Fibroblast of lung (primary cell): Measurements from ENCODE around the gene DCAF10. TPM values are rescaled to one million over a fixed set of nuclear protein-coding genes. Genes with fewer than 3 reads are reported as not detected.
A peak's percentile ranks its signal among the peaks of the same experiment; 100 is the strongest.

Experiments
- DNase-seq, 2 donors: peaks; one replicate each; pipeline versions ENCODE4 v3.0.0 to v3.0.0-alpha.2; 2010; ENCODE audit warnings: low read depth in 2 of 2
- H2AFZ ChIP-seq: 2 replicates; pipeline ENCODE4 v1.5.1; 2012; ENCODE audit warnings: low read length, control low read depth, inconsistent platforms
- H3K27ac ChIP-seq: 2 replicates; pipeline ENCODE4 v1.5.1; 2011; ENCODE audit warnings: low read length, control low read depth; ENCODE audit not compliant: insufficient read depth
- H3K27me3 ChIP-seq: 2 replicates; pipeline ENCODE4 v1.5.1; 2011; ENCODE audit warnings: mild to moderate bottlenecking, low read length; ENCODE audit not compliant: control insufficient read depth, insufficient read depth
- H3K36me3 ChIP-seq: 2 replicates; pipeline ENCODE4 v1.5.1; 2011; ENCODE audit warnings: low read length; ENCODE audit not compliant: control insufficient read depth, insufficient read depth
- H3K4me1 ChIP-seq: 2 replicates; pipeline ENCODE4 v1.5.1; 2011; ENCODE audit warnings: low read length; ENCODE audit not compliant: control insufficient read depth, insufficient read depth; ENCODE audit errors: extremely low read depth
- H3K4me2 ChIP-seq: 2 replicates; pipeline ENCODE4 v1.5.1; 2011; ENCODE audit warnings: low read length, control low read depth; ENCODE audit not compliant: insufficient read depth; ENCODE audit errors: extremely low read depth
- H3K4me3 ChIP-seq, 4 experiments: fragments of 200-600 bp in 1 of 4; sonication (generic) in 1 of 4; replicated peaks in 1 of 4; 2 replicates each; pipeline ENCODE4 v1.5.1; 2011 to 2016; ENCODE audit warnings: low read length in 4 of 4, low read depth in 3 of 4, mild to moderate bottlenecking in 3 of 4, control low read depth in 2 of 4, inconsistent platforms in 1 of 4, mixed read lengths in 1 of 4; ENCODE audit not compliant: insufficient read depth in 1 of 4; ENCODE audit errors: control extremely low read depth in 1 of 4
- H3K79me2 ChIP-seq: 2 replicates; pipeline ENCODE4 v1.5.1; 2012; ENCODE audit warnings: mild to moderate bottlenecking, low read length, inconsistent platforms; ENCODE audit not compliant: control insufficient read depth, insufficient read depth
- H3K9ac ChIP-seq: 2 replicates; pipeline ENCODE4 v1.5.1; 2011; ENCODE audit warnings: mild to moderate bottlenecking, low read length, control low read depth; ENCODE audit not compliant: insufficient read depth
- H3K9me3 ChIP-seq: 2 replicates; pipeline ENCODE4 v1.5.1; 2012; ENCODE audit warnings: low read depth, low read length; ENCODE audit not compliant: control insufficient read depth, insufficient read depth
- H4K20me1 ChIP-seq: 2 replicates; pipeline ENCODE4 v1.5.1; 2011; ENCODE audit warnings: low read length; ENCODE audit not compliant: control insufficient read depth, insufficient read depth; ENCODE audit errors: extremely low read depth
- EZH2 ChIP-seq: IDR thresholded peaks from 2 replicates; pipeline ENCODE4 v1.5.1; 2012; ENCODE audit warnings: low read length, control low read depth, mild to moderate bottlenecking; ENCODE audit errors: missing control alignments
- polyA plus RNA-seq, 2 donors: library from polyadenylated mRNA; depleted of rRNA in 1 of 2; stranded (reverse) in 1 of 2; unstranded in 1 of 2; fragments of >200 nt; gene quantifications; 2 replicates each; pipeline ENCODE4 v1.2.1, GENCODE V29; 2011 to 2012; ENCODE audit warnings: missing spikeins in 1 of 2
- total RNA-seq: library from RNA; depleted of rRNA; stranded (reverse); fragments of >200 nt; gene quantifications from 2 replicates; pipeline ENCODE4 v1.2.1, GENCODE V29; 2014
- TF ChIP-seq, protein P1 (sequence below), 2 donors: IDR thresholded peaks in 1 of 2; conservative IDR thresholded peaks in 1 of 2; 1 replicate in 1 of 2; 2 replicates in 1 of 2; pipeline ENCODE4 v1.5.1; 2011 to 2012; ENCODE audit warnings: low read length in 2 of 2, control low read depth in 1 of 2, inconsistent platforms in 1 of 2, low read depth in 1 of 2, mild to moderate bottlenecking in 1 of 2

Gene DCAF10
- total and polyA plus RNA-seq, 2 donors (not counting 1 experiment from before 2014, with no cell fraction given), result 26.6 to 33.5 TPM

DNA sequence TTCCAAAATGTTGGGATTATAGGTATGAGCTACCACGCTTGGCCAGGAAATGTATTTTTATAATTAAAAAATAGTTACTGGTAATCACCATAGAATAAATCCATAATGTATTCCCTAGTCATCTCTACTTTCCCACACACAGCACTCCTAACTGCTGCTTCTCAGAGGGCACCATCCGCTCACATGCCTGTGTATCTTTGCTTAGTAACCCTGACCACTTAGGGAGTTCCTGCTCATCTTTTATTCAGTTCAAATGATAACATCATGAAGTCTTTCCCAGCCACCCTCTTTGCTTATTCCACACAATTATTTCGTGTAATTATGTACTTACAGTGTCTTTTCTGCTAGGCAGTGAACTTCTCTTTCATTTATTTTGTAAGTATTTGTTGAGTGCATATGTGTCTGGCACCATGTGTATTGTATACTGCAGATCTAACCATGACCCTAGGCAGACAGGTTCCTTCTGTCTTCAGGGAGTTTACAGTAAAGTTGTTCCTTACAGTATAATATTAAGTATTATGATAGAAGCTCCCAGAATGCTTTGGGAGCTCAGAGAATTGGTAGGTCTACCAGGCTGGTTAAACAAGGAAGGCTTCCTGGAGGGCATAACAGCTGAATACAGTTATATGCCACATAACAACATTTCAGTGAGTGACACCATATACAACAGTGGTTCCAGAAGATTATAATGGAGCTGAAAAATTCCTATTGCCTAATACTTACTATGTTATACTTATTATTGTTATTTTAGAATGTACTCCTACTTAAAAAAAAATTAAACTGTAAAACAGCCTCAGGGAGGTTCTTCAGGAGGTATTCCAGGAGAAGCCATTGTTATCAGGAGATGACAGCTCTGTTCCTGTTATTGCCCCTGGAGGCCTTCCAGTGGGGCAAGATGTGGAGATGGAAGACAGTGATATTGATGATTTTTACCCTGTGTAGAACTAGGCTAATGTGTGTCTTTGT lies 39.2 kb downstream of the DCAF10 start:
- Histone ChIP-seq H3K36me3 (no peaks in the 10 kb centered on the region), H3K9me3 (no peaks in the 10 kb centered on the region), H3K9ac (no peak overlapping the region), H3K4me3 (no peak overlapping the region), H2AFZ (no peak overlapping the region), H3K4me1 (no peaks in the 10 kb centered on the region), H3K79me2 (no peaks in the 10 kb centered on the region), H3K27me3 (no peaks in the 10 kb centered on the region), H3K27ac (no peak overlapping the region), H3K4me2 (no peak overlapping the region), H4K20me1 (no peaks in the 10 kb centered on the region)
- DNase-seq, result peak; percentile 12 to 17
- no peak for TF ChIP-seq EZH2
- TF ChIP-seq, protein P1, sequence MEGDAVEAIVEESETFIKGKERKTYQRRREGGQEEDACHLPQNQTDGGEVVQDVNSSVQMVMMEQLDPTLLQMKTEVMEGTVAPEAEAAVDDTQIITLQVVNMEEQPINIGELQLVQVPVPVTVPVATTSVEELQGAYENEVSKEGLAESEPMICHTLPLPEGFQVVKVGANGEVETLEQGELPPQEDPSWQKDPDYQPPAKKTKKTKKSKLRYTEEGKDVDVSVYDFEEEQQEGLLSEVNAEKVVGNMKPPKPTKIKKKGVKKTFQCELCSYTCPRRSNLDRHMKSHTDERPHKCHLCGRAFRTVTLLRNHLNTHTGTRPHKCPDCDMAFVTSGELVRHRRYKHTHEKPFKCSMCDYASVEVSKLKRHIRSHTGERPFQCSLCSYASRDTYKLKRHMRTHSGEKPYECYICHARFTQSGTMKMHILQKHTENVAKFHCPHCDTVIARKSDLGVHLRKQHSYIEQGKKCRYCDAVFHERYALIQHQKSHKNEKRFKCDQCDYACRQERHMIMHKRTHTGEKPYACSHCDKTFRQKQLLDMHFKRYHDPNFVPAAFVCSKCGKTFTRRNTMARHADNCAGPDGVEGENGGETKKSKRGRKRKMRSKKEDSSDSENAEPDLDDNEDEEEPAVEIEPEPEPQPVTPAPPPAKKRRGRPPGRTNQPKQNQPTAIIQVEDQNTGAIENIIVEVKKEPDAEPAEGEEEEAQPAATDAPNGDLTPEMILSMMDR (conservative IDR thresholded peaks at IDR 0.05 in 1 of 2, IDR thresholded peaks at IDR 0.05 in 1 of 2; ENCODE audit: low read depth in 1 of 2, low read length in 2 of 2), result no peak

DNA sequence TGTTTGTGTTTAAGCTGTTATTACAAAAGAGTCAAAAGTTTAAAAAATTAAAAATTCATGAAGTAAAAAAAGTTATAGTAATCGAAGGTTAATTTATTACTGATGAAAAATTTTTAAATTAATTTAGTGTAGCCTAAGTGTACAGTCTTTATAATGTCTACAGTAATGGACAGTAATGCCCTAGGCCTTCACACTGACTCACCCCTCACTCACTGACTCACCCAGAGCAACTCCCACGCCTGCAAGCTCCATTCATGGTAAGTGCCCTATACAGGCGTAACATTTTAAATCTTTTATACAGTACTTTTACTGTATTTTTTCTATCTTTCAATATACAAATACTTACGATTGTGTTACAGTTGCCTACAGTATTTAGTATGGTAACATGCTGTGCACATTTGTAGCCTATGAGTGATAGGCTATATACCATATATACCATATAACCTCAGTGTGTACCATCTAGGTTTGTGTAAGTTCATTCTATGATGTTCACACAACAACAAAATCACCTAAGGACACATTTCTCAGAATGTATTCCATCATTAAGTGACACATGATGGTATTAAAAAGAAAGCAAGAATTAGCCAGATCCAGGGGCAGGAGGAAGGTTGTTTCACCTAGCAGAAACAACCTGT lies 40.1 kb downstream of the DCAF10 start:
- H3K36me3 ChIP-seq, result no peaks in the 10 kb centered on the region
- no peaks in the 10 kb centered on the region for H3K27me3 ChIP-seq
- no peak overlapping the region for H3K27ac ChIP-seq
- no peak overlapping the region for H2AFZ ChIP-seq
- DNase-seq, result peak; percentile 69 to 85
- no peaks in the 10 kb centered on the region for H4K20me1 ChIP-seq
- H3K9ac ChIP-seq, result no peak overlapping the region
- H3K9me3 ChIP-seq, result no peaks in the 10 kb centered on the region
- H3K4me1 ChIP-seq, result no peaks in the 10 kb centered on the region
- H3K4me3 ChIP-seq, result no peak overlapping the region
- TF ChIP-seq, protein P1 (conservative IDR thresholded peaks at IDR 0.05 in 1 of 2, IDR thresholded peaks at IDR 0.05 in 1 of 2; ENCODE audit: low read depth in 1 of 2, low read length in 2 of 2), result no peak
- no peak for TF ChIP-seq EZH2
- no peak overlapping the region for H3K4me2 ChIP-seq
- H3K79me2 ChIP-seq, result no peaks in the 10 kb centered on the region

DNA sequence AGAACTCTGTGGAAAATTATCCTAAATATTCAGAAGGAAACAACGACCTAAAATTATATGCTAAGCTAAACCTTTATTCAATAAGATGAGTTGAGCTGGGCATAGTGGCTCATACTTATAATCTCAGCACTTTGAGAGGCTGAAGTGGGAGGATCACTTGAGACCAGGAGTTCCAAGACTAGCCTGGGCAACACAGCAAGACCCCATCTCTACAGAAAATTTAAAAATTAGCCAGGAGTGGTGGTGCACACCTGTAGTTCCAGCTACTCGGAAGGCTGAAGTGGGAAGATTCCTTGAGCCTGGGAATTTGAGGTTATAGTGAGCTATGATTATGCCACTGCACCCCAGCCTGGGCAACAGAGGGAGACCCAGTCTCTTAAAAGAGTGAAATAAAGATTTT lies 51.6 kb downstream of the DCAF10 start:
- H3K27ac ChIP-seq, result no peak overlapping the region

More for the DNA sequence above, 51.6 kb downstream of the DCAF10 start:
- Histone ChIP-seq H3K9ac (no peak overlapping the region), H3K9me3 (no peaks in the 10 kb centered on the region), H3K36me3 (no peaks in the 10 kb centered on the region), H3K4me3 (no peak overlapping the region), H3K79me2 (no peaks in the 10 kb centered on the region), H3K4me2 (no peak overlapping the region), H3K27me3 (no peaks in the 10 kb centered on the region), H3K4me1 (no peaks in the 10 kb centered on the region), H2AFZ (no peak overlapping the region), H4K20me1 (no peaks in the 10 kb centered on the region)
- no peak for TF ChIP-seq EZH2
- TF ChIP-seq, protein P1 (conservative IDR thresholded peaks at IDR 0.05 in 1 of 2, IDR thresholded peaks at IDR 0.05 in 1 of 2; ENCODE audit: low read depth in 1 of 2, low read length in 2 of 2), result no peak
- DNase-seq, result no peak
